Activated CD8-positive, alpha-beta T cell treated with anti-CD3 and anti-CD28 coated beads for 36 hours (primary cell): ENCODE results near the gene TRPC4AP. TPM values are rescaled to one million over a fixed set of nuclear protein-coding genes. Genes with fewer than 3 reads are reported as not detected.
A peak's percentile ranks its signal among the peaks of the same experiment; 100 is the strongest.

Experiments
- ATAC-seq: fragments of 200-7000 bp; cut with Tn5 transposase; one replicate; pipeline ENCODE4 v1.10.0; 2021; ENCODE audit warnings: mild to moderate bottlenecking, moderate library complexity
- CTCF ChIA-PET: fragments of 350-600 bp; sonication (Branson Sonifier 250); formaldehyde crosslinking; loops from one replicate; lab custom pipeline; 2021; ENCODE audit warnings: antibody characterized with exemption; lab: Charles Lee
- POLR2A ChIA-PET: fragments of 350-600 bp; sonication (Branson Sonifier 250); formaldehyde crosslinking; loops from one replicate; lab custom pipeline; 2021; ENCODE audit warnings: antibody characterized with exemption; lab: Charles Lee
- DNase-seq: peaks from one replicate; pipeline ENCODE4 v3.0.0-alpha.2; 2020
- H3K27ac Mint-ChIP-seq: one replicate; pipeline ENCODE4 v1.8.0; 2021; ENCODE audit warnings: mild to moderate bottlenecking, mixed read lengths
- H3K27me3 Mint-ChIP-seq: one replicate; pipeline ENCODE4 v1.8.0; 2021; ENCODE audit warnings: mixed read lengths
- H3K36me3 Mint-ChIP-seq: one replicate; pipeline ENCODE4 v1.8.0; 2021; ENCODE audit warnings: low read depth, mixed read lengths
- H3K4me1 Mint-ChIP-seq: one replicate; pipeline ENCODE4 v1.8.0; 2021; ENCODE audit warnings: low read depth, mixed read lengths
- H3K4me3 Mint-ChIP-seq: one replicate; pipeline ENCODE4 v1.8.0; 2021; ENCODE audit warnings: mild to moderate bottlenecking, moderate library complexity, mixed read lengths
- H3K9me3 Mint-ChIP-seq: one replicate; pipeline ENCODE4 v1.8.0; 2021; ENCODE audit warnings: mixed read lengths
- intact Hi-C: fragments of 100-400 bp; cut with micrococcal nuclease; formaldehyde crosslinking; loops from one replicate; pipeline ENCODE4 v1.10.0; 2022
- total RNA-seq, 2 experiments: library from RNA; stranded (reverse); gene quantifications; one replicate each; pipeline ENCODE4 v1.2.3, GENCODE V29; 2021
- TF ChIP-seq, protein P1 (sequence below): fragments of 200-600 bp; IDR thresholded peaks from one replicate; pipeline ENCODE4 v1.8.0; 2022; ENCODE audit warnings: antibody characterized with exemption, mild to moderate bottlenecking

Gene TRPC4AP
- total RNA-seq, 2 experiments from 2014 or later, result 34.2 to 38.2 TPM

DNA sequence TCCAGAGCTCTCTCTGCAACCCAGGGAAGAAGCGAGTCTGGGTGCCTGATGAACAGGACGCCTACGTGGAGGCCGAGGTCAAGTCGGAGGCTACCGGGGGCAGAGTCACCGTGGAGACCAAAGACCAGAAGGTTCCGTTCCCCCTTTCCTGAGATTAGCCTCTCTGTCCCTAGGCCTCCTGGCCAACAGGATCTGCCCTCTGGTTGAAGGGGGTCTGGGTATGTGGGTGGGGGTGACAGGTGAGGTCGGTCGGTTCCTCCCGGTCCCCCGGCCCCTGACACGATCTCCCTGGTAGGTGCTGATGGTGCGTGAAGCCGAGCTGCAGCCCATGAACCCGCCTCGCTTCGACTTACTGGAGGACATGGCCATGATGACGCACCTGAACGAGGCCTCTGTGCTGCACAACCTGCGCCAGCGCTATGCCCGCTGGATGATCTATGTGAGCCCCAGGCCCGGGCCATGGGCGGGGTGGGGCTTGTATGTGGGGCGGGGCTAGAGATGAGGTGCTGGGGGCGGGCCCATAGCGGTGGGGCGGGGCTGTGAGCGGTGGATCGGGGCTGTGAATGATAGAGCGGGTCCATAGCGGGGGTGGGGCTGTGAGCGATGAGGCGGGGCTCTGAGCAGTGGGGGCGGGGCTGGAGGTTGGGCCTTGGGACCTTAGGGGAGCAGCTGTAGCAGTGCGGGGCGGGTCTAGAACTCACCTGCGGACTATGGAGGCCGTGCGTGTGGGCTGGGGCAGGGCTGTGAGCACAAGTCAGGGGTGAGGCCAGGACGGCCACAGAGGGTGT, 113.0 kb downstream of the TRPC4AP start:
- ChIA-PET CTCF (no interaction called here), POLR2A (no interaction called here)
- TF ChIP-seq, protein P1, sequence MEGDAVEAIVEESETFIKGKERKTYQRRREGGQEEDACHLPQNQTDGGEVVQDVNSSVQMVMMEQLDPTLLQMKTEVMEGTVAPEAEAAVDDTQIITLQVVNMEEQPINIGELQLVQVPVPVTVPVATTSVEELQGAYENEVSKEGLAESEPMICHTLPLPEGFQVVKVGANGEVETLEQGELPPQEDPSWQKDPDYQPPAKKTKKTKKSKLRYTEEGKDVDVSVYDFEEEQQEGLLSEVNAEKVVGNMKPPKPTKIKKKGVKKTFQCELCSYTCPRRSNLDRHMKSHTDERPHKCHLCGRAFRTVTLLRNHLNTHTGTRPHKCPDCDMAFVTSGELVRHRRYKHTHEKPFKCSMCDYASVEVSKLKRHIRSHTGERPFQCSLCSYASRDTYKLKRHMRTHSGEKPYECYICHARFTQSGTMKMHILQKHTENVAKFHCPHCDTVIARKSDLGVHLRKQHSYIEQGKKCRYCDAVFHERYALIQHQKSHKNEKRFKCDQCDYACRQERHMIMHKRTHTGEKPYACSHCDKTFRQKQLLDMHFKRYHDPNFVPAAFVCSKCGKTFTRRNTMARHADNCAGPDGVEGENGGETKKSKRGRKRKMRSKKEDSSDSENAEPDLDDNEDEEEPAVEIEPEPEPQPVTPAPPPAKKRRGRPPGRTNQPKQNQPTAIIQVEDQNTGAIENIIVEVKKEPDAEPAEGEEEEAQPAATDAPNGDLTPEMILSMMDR, result no peak
- ATAC-seq (peak; percentile 68), DNase-seq (peak; percentile 43)
- Mint-ChIP-seq H3K36me3 (no peaks in the 10 kb centered on the region), H3K27ac (no peak overlapping the region), H3K9me3 (no peaks in the 10 kb centered on the region), H3K27me3 (peaks cover 16% of the 10 kb centered on the region), H3K4me3 (no peak overlapping the region), H3K4me1 (no peaks in the 10 kb centered on the region)
- intact Hi-C loops, result no loop called here

DNA sequence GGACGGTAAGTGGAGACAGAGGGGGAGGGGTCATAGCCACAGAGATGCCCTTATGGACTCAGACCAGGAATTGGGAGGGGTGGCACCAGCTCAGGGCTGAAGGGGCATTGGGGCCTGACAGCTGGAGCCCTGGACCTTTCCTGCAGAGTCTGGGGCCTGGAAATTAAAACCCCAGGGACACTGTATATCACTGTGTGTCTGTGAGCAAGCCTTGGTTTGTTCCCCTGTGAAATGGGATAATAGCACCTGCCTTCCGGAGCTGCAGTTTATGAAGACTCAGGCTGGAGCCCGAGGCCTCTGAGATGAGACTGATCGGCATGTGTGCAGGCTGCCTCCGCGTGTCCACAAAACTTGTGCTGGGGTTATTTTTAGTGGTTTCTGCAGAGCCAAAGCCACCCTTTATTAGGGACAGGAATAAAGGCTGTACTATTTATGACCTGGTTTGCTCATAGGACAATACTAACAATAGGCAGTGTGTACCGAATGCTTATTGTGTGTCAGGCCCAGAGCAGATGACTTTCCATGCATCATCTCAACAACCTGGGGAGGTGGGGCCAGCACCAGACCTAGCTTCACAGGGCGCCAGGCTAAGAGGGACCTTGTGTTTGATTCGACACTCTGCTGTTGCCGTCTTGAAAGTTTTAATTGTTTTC, 114.4 kb downstream of the TRPC4AP start:
- H3K4me3 Mint-ChIP-seq, result no peak overlapping the region

DNA sequence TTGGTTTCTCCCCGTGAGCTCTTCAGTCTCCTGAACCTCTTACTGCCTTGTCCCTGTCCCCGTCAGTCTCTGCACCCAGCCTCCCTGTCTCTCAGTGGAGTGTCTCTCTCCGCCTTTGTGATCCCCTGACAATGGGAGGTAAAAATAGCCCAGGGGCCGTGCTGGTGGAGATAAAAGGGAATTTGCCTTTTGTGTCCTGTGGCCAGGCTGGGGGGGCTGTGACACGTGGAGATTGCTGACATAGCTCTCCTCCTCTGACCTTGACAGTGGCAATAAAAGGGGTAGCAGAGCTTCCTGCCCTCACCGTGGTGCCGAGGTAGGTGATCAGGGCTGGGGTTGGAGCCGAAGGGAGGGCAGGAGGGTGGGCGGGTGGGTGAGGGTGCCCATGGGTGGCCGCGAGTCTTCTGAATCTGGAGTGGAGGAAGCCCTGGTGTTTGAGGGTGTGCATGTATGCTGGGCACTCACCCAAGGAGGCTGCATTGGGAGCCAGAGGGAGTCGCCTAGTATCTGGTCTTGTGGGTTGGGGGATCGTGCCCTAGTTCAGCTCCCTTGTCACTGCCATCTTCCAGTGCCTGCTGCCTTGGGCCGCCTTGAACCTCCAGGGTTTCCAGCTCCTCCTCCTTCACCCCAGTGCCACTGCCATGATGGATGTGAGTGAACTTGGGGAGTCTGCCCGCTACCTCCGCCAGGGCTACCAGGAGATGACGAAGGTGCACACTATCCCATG, 115.1 kb downstream of the TRPC4AP start:
- intact Hi-C loops, result no loop called here
- Mint-ChIP-seq H3K4me1 (no peaks in the 10 kb centered on the region), H3K4me3 (no peak overlapping the region), H3K36me3 (no peaks in the 10 kb centered on the region), H3K9me3 (no peaks in the 10 kb centered on the region), H3K27me3 (peaks cover 10% of the 10 kb centered on the region), H3K27ac (no peak overlapping the region)
- TF ChIP-seq, protein P1, result no peak
- ChIA-PET CTCF (no interaction called here), POLR2A (interaction anchor here (1.0 kb wide), 1 partner anchor 24 kb away, joined by 3 read pairs; no protein-coding TSS in a partner anchor)
- ATAC-seq (no peak), DNase-seq (no peak)

More for the DNA sequence above, 114.4 kb downstream of the TRPC4AP start:
- DNase-seq (no peak), ATAC-seq (no peak)
- no peak overlapping the region for H3K27ac Mint-ChIP-seq
- no peaks in the 10 kb centered on the region for H3K4me1 Mint-ChIP-seq
- H3K27me3 Mint-ChIP-seq, result peaks cover 14% of the 10 kb centered on the region
- intact Hi-C loops, result no loop called here
- CTCF ChIA-PET, result interaction anchor here (0.6 kb wide), 1 partner anchor 368 kb away, joined by 3 read pairs; no protein-coding TSS in a partner anchor
- no peaks in the 10 kb centered on the region for H3K36me3 Mint-ChIP-seq
- POLR2A ChIA-PET, result interaction anchor here (1.0 kb wide), 1 partner anchor 23 kb away, joined by 3 read pairs; no protein-coding TSS in a partner anchor
- no peaks in the 10 kb centered on the region for H3K9me3 Mint-ChIP-seq
- TF ChIP-seq, protein P1, result no peak

DNA sequence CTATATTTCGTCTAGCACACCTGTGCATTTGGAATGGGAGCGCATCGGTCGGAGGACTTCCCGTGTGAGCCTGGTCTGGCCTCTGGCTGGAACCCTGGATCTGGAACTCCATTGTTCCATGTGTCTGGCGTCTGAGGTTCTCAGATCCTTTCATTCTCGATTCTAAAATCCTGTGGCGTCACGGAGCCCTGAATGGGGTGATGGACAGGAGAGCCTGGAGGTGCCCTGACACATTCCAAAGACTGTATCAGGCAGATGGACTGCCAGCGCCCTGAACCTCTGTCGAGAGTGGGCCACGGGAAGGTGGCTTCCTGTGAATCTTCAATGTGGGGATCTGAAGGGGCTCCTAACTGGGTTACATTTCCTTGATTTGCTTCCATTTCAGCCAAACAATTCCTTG, 116.3 kb downstream of the TRPC4AP start:
- H3K36me3 Mint-ChIP-seq, result no peaks in the 10 kb centered on the region
- peaks cover 4% of the 10 kb centered on the region for H3K27me3 Mint-ChIP-seq
- no peaks in the 10 kb centered on the region for H3K9me3 Mint-ChIP-seq
- intact Hi-C loops, result no loop called here
- TF ChIP-seq, protein P1, result no peak
- DNase-seq (no peak), ATAC-seq (no peak)
- H3K27ac Mint-ChIP-seq, result no peak overlapping the region
- ChIA-PET POLR2A (no interaction called here), CTCF (no interaction called here)
- no peaks in the 10 kb centered on the region for H3K4me1 Mint-ChIP-seq
- no peak overlapping the region for H3K4me3 Mint-ChIP-seq
